Measurements from ENCODE around the gene CENPU. TPM values are rescaled to one million over a fixed set of nuclear protein-coding genes. Genes with fewer than 3 reads are reported as not detected.

CENPU gene
- total and polyA plus RNA-seq, 10 donors: 3.0 to 12.9 (median 5.8) TPM

- no peak overlapping the region for H3K27ac ChIP-seq
- peaks cover 0 to 43% (median 0%) of the 10 kb centered on the region in 6 donors for H3K36me3 ChIP-seq
- TF ChIP-seq POLR2AphosphoS5 (IDR thresholded peaks at IDR 0.05): no peak
- no peak for TF ChIP-seq POLR2A (IDR thresholded peaks at IDR 0.05)
- no peak for TF ChIP-seq CTCF (IDR thresholded peaks at IDR 0.05 in 8 of 11, conservative IDR thresholded peaks at IDR 0.05 in 3 of 11)
- intact Hi-C loops (cut with DNase I; ENCODE audit: low total_unique reads): no loop called here
- no peaks in the 10 kb centered on the region for H3K9me3 ChIP-seq
- DNase-seq: no peak
- H3K4me1 ChIP-seq: no peaks in the 10 kb centered on the region
- no peaks in the 10 kb centered on the region for H3K27me3 ChIP-seq (replicated peaks in 1 of 7)
- no peak overlapping the region for H3K4me3 ChIP-seq
- 94 to 97% (median 96%) methylated on average over 2 of the region's 2 CpGs for WGBS, 5 donors
Measured at GRCh38 chr4:184702114-184702513, 31.8 kb downstream of the CENPU start.

- H3K36me3 ChIP-seq: peaks cover 0 to 54% (median 0%) of the 10 kb centered on the region in 6 donors
- no peak overlapping the region for H3K4me3 ChIP-seq
- no peak for DNase-seq
- no peak for TF ChIP-seq CTCF (IDR thresholded peaks at IDR 0.05 in 8 of 11, conservative IDR thresholded peaks at IDR 0.05 in 3 of 11)
- no peak for TF ChIP-seq POLR2A (IDR thresholded peaks at IDR 0.05)
- no peak for TF ChIP-seq POLR2AphosphoS5 (IDR thresholded peaks at IDR 0.05)
- intact Hi-C loops (cut with DNase I; ENCODE audit: low total_unique reads): no loop called here
- H3K9me3 ChIP-seq: no peaks in the 10 kb centered on the region
- WGBS, 5 donors: 95 to 100% (median 97%) methylated on average over 4 of the region's 4 CpGs
- no peaks in the 10 kb centered on the region for H3K27me3 ChIP-seq (replicated peaks in 1 of 7)
- H3K27ac ChIP-seq: no peak overlapping the region
- no peaks in the 10 kb centered on the region for H3K4me1 ChIP-seq
Measured at GRCh38 chr4:184699941-184700340, 34.0 kb downstream of the CENPU start.

GRCh38 chr4:184697956-184698355 lies 35.9 kb downstream of the CENPU start:
- 91 to 98% (median 97%) methylated on average over 3 of the region's 3 CpGs for WGBS, 5 donors

More at GRCh38 chr4:184697956-184698355, 35.9 kb downstream of the CENPU start:
- peaks cover 0 to 70% (median 9%) of the 10 kb centered on the region in 6 donors for H3K36me3 ChIP-seq
- no peaks in the 10 kb centered on the region for H3K4me1 ChIP-seq
- no peak for DNase-seq
- no peak for TF ChIP-seq POLR2AphosphoS5 (IDR thresholded peaks at IDR 0.05)
- TF ChIP-seq CTCF (IDR thresholded peaks at IDR 0.05 in 8 of 11, conservative IDR thresholded peaks at IDR 0.05 in 3 of 11): no peak
- no peak for TF ChIP-seq POLR2A (IDR thresholded peaks at IDR 0.05)
- intact Hi-C loops (cut with DNase I; ENCODE audit: low total_unique reads): no loop called here
- H3K27me3 ChIP-seq (replicated peaks in 1 of 7): no peaks in the 10 kb centered on the region
- H3K9me3 ChIP-seq: no peaks in the 10 kb centered on the region
- H3K4me3 ChIP-seq: no peak overlapping the region
- H3K27ac ChIP-seq: no peak overlapping the region
